ENCODE data around the gene PRR14L.

- no peak for TF ChIP-seq CTCF (IDR thresholded peaks at IDR 0.05)
- TF ChIP-seq POLR2A (IDR thresholded peaks at IDR 0.05) = no peak
- TF ChIP-seq POLR2AphosphoS5 (IDR thresholded peaks at IDR 0.05) = no peak
- no peak for TF ChIP-seq EP300 (IDR thresholded peaks at IDR 0.05; ENCODE audit: low read depth)
These were observed 58.5 kb downstream of the PRR14L start for GRCh38 chr22:31691408-31691807.

Data from transverse colon (tissue), 4 donors.